ENCODE measurements around the gene CDKN3. TPM values are rescaled to one million over a fixed set of nuclear protein-coding genes. Genes with fewer than 3 reads are reported as not detected.

CDKN3 gene
- total RNA-seq, 2 experiments from 2014 or later, result 150 to 157 TPM

- H3K4me1 ChIP-seq (ENCODE audit: insufficient read depth, low read length, poor library complexity, severe bottlenecking), result no peaks in the 10 kb centered on the region
Measured at GRCh38 chr14:54462048-54462447, 65.2 kb downstream of the CDKN3 start.

GRCh38 chr14:54465654-54466053, 68.8 kb downstream of the CDKN3 start:
- Histone ChIP-seq H3K4me2 (ENCODE audit: low read length) (no peak overlapping the region), H3K79me2 (ENCODE audit: insufficient read depth, low read depth, low read length) (no peaks in the 10 kb centered on the region), H3K36me3 (ENCODE audit: insufficient read depth, low read length) (no peaks in the 10 kb centered on the region), H3K9me2 (ENCODE audit: insufficient read depth, low read length) (no peaks in the 10 kb centered on the region), H4K20me1 (ENCODE audit: insufficient read depth, low read length) (no peaks in the 10 kb centered on the region), H3K27ac (ENCODE audit: low read depth, low read length, poor library complexity, severe bottlenecking) (no peak overlapping the region), H3K4me3 (ENCODE audit: low read depth, low read length, poor library complexity, severe bottlenecking) (no peak overlapping the region), H3K4me1 (ENCODE audit: insufficient read depth, low read length, poor library complexity, severe bottlenecking) (no peaks in the 10 kb centered on the region), H3K9me3 (ENCODE audit: low read length) (no peaks in the 10 kb centered on the region), H2AFZ (ENCODE audit: low read length) (no peak overlapping the region)
- no TSS peak for BruUV-seq (replicated peaks)
- intact Hi-C loops (cut with micrococcal nuclease; ENCODE audit: unreplicated experiment), result no loop called here
- CTCF ChIA-PET (ENCODE audit: unreplicated experiment), result no interaction called here
- no peak for DNase-seq (ENCODE audit: low spot score)
- TF ChIP-seq CTCF (conservative IDR thresholded peaks at IDR 0.05; ENCODE audit: low read length) (no peak), EZH2phosphoT487 (IDR thresholded peaks at IDR 0.05; ENCODE audit: borderline replicate concordance, low read depth, low read length) (no peak)
- POLR2A ChIA-PET, result no interaction called here

More at GRCh38 chr14:54462048-54462447, 65.2 kb downstream of the CDKN3 start:
- no peaks in the 10 kb centered on the region for H3K9me2 ChIP-seq (ENCODE audit: insufficient read depth, low read length)
- TF ChIP-seq CTCF (conservative IDR thresholded peaks at IDR 0.05; ENCODE audit: low read length) (no peak), EZH2phosphoT487 (IDR thresholded peaks at IDR 0.05; ENCODE audit: borderline replicate concordance, low read depth, low read length) (no peak)
- H2AFZ ChIP-seq (ENCODE audit: low read length), result no peak overlapping the region
- ChIA-PET CTCF (ENCODE audit: unreplicated experiment) (no interaction called here), POLR2A (interaction anchor here (1.0 to 1.5 kb wide), 3 partner anchors 12 to 23 kb away, joined by 3 to 5 read pairs (median 4); no protein-coding TSS in a partner anchor)
- H3K4me3 ChIP-seq (ENCODE audit: low read depth, low read length, poor library complexity, severe bottlenecking), result no peak overlapping the region
- no peaks in the 10 kb centered on the region for H3K36me3 ChIP-seq (ENCODE audit: insufficient read depth, low read length)
- no peak overlapping the region for H3K4me2 ChIP-seq (ENCODE audit: low read length)
- intact Hi-C loops (cut with micrococcal nuclease; ENCODE audit: unreplicated experiment), result no loop called here
- no peaks in the 10 kb centered on the region for H3K79me2 ChIP-seq (ENCODE audit: insufficient read depth, low read depth, low read length)
- H4K20me1 ChIP-seq (ENCODE audit: insufficient read depth, low read length), result no peaks in the 10 kb centered on the region
- no TSS peak for BruUV-seq (replicated peaks)
- no peak for DNase-seq (ENCODE audit: low spot score)
- peaks cover 8% of the 10 kb centered on the region; the same call in 1 of the 2 replicates for H3K9me3 ChIP-seq (ENCODE audit: low read length)
- H3K27ac ChIP-seq (ENCODE audit: low read depth, low read length, poor library complexity, severe bottlenecking), result no peak overlapping the region

GRCh38 chr14:54467280-54467679, 70.5 kb downstream of the CDKN3 start:
- Histone ChIP-seq H3K9me3 (ENCODE audit: low read length) (no peaks in the 10 kb centered on the region), H3K36me3 (ENCODE audit: insufficient read depth, low read length) (no peaks in the 10 kb centered on the region), H3K79me2 (ENCODE audit: insufficient read depth, low read depth, low read length) (no peaks in the 10 kb centered on the region), H3K9me2 (ENCODE audit: insufficient read depth, low read length) (no peaks in the 10 kb centered on the region), H2AFZ (ENCODE audit: low read length) (no peak overlapping the region), H3K27ac (ENCODE audit: low read depth, low read length, poor library complexity, severe bottlenecking) (no peak overlapping the region), H4K20me1 (ENCODE audit: insufficient read depth, low read length) (no peaks in the 10 kb centered on the region), H3K4me3 (ENCODE audit: low read depth, low read length, poor library complexity, severe bottlenecking) (no peak overlapping the region), H3K4me2 (ENCODE audit: low read length) (no peak overlapping the region), H3K4me1 (ENCODE audit: insufficient read depth, low read length, poor library complexity, severe bottlenecking) (no peaks in the 10 kb centered on the region)
- BruUV-seq (replicated peaks), result no TSS peak
- DNase-seq (ENCODE audit: low spot score), result no peak
- CTCF ChIA-PET (ENCODE audit: unreplicated experiment), result no interaction called here
- TF ChIP-seq CTCF (conservative IDR thresholded peaks at IDR 0.05; ENCODE audit: low read length), result no peak
- TF ChIP-seq EZH2phosphoT487 (IDR thresholded peaks at IDR 0.05; ENCODE audit: borderline replicate concordance, low read depth, low read length), result no peak
- POLR2A ChIA-PET, result interaction anchor here (0.6 kb wide), 1 partner anchor 20 kb away, joined by 3 read pairs; no protein-coding TSS in a partner anchor
- intact Hi-C loops (cut with micrococcal nuclease; ENCODE audit: unreplicated experiment), result no loop called here

Other genes starting within 250 kb of the CDKN3 start
- gene CNIH1, start 44.4 kb downstream of the CDKN3 start, total RNA-seq (2014; rRNA removed; shearing (Covaris generic)), result 18.7 and 29.7 TPM in 2 replicates
- gene CNIH1, start 44.4 kb downstream of the CDKN3 start, total RNA-seq (2022), result 96.6 and 109 TPM in 2 replicates
- gene GMFB, start 92.0 kb downstream of the CDKN3 start, total RNA-seq (2014; rRNA removed; shearing (Covaris generic)), result 45.7 and 61.3 TPM in 2 replicates
- gene GMFB, start 92.0 kb downstream of the CDKN3 start, total RNA-seq (2022), result 81.7 and 82.2 TPM in 2 replicates
- 8.4 and 10.0 TPM in 2 replicates for gene CGRRF1, start 112.9 kb downstream of the CDKN3 start, total RNA-seq (2014; rRNA removed; shearing (Covaris generic))
- gene CGRRF1, start 112.9 kb downstream of the CDKN3 start, total RNA-seq (2022), result 11.8 and 13.4 TPM in 2 replicates
- 0.05 and 0.06 TPM in 2 replicates for gene SAMD4A, start 170.1 kb downstream of the CDKN3 start, total RNA-seq (2014; rRNA removed; shearing (Covaris generic))
- 0.55 and 1.0 TPM in 2 replicates for gene SAMD4A, start 170.1 kb downstream of the CDKN3 start, total RNA-seq (2022)

Data from OCI-LY7 (cell line).